BJ (cell line): ENCODE results near the gene BRD2. TPM values are rescaled to one million over a fixed set of nuclear protein-coding genes. Genes with fewer than 3 reads are reported as not detected.
A peak's percentile ranks its signal among the peaks of the same experiment; 100 is the strongest.

Experiments used
- CTCF ChIA-PET: fragments of 350-600 bp; formaldehyde crosslinking; extraction: SDS; loops from one replicate; lab custom pipeline; 2021; ENCODE audit warnings: antibody characterized with exemption, inconsistent platforms; lab: Yijun Ruan, JAX
- POLR2A ChIA-PET: fragments of 300-600 bp; sonication (Branson Sonifier 250); formaldehyde crosslinking; extraction: SDS; loops from one replicate; lab custom pipeline; 2021; ENCODE audit warnings: antibody characterized with exemption; lab: Charles Lee
- DNase-seq: peaks from one replicate; pipeline ENCODE4 v3.0.0-alpha.2; 2011; ENCODE audit warnings: low read depth
- H3K27me3 ChIP-seq: 2 replicates; pipeline ENCODE4 v1.6.0; 2011; ENCODE audit warnings: low read length; ENCODE audit not compliant: control insufficient read depth, insufficient read depth
- H3K36me3 ChIP-seq: 2 replicates; pipeline ENCODE4 v1.5.1; 2011; ENCODE audit warnings: low read length; ENCODE audit not compliant: control insufficient read depth, insufficient read depth
- H3K4me3 ChIP-seq: 2 replicates; pipeline ENCODE4 v1.5.1; 2011; ENCODE audit warnings: low read depth, mild to moderate bottlenecking, control low read depth, low read length
- CTCF ChIP-seq: IDR thresholded peaks from 2 replicates; pipeline ENCODE4 v1.5.1; 2011; ENCODE audit warnings: low read depth, mild to moderate bottlenecking, control low read depth, inconsistent platforms, low read length, moderate library complexity; ENCODE audit not compliant: insufficient read depth
- polyA plus RNA-seq: library from polyadenylated mRNA; depleted of rRNA; stranded (reverse); fragments of >200 nt; gene quantifications from 2 replicates; pipeline ENCODE4 v1.2.3, GENCODE V29; 2011

The BRD2 gene
- polyA plus RNA-seq, 1 experiment = 128 TPM

- ChIA-PET POLR2A (no interaction called here), CTCF (interaction anchor here (1.2 to 4.7 kb wide), 10 partner anchors 12 to 129 kb away, joined by 3 to 61 read pairs (median 8); partner anchors contain the start of genes HLA-DMA and TAP2)
- peak; percentile 56 for TF ChIP-seq CTCF
- H3K4me3 ChIP-seq = peak overlapping the region; percentile 74
- no peak for DNase-seq
- H3K36me3 ChIP-seq = peaks cover 2% of the 10 kb centered on the region; the same call in 1 of the 2 replicates
- no peaks in the 10 kb centered on the region for H3K27me3 ChIP-seq
Observed at GRCh38 chr6:32967151-32968091, 973 bp upstream of the BRD2 start.

GRCh38 chr6:32968867-32969684 is 682 bp downstream of the BRD2 start:
- Histone ChIP-seq H3K36me3 (peaks cover 10% of the 10 kb centered on the region), H3K4me3 (peak overlapping the region; percentile 74), H3K27me3 (no peaks in the 10 kb centered on the region)
- TF ChIP-seq CTCF = peak; percentile 25; the same call in 1 of the 2 replicates
- CTCF ChIA-PET = interaction anchor here (0.6 to 4.7 kb wide), 5 partner anchors 14 to 1721 kb away, joined by 3 to 61 read pairs (median 4); partner anchors contain the start of genes HLA-DMA and TAP2
- POLR2A ChIA-PET = interaction anchor here (0.6 kb wide), 1 partner anchor 239 kb away, joined by 20 read pairs; the partner anchor contains the start of gene RING1
- no peak for DNase-seq

DNA sequence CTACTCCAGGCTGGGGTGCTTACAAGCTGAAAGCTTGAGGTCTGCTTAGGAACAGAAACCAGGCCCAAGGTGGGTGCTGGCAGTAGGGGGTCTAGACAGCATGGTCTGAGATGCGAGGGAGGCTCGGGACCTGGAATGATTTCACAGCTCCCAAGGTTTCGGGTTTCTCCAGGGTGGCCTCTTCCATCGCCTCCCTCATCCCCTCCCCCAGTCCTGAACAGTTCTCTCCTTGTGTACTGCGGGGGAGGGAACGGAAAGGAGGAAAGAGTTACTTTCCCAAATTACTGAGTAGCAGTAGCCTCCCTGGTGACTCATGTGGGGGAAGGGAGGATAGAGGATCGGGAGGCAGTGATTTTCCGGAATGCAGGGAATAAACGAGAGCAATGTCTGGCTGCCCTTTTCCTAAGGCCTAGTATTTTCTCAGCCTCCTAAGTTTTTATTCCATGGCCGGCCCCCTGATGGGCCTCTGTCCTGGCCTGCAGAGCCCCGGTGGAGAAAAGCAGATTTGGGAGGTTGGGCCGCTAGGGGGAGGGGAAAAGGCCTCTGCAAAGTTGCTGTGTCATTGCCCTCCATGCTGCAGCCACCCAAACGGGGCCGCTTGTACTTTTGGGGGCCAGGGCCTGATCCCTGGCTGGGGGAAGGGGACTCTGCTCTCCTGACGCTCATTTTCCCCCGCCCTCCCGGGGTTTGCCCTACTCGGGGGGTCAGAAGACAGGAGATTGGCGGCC is 1.5 kb downstream of the BRD2 start:
- no peaks in the 10 kb centered on the region for H3K27me3 ChIP-seq
- DNase-seq = peak; percentile 77
- H3K4me3 ChIP-seq = peak overlapping the region; percentile 74
- ChIA-PET CTCF (interaction anchor here (0.6 to 4.7 kb wide), 6 partner anchors 14 to 1721 kb away, joined by 3 to 61 read pairs (median 6); partner anchors contain the start of genes HLA-DMA and TAP2), POLR2A (interaction anchor here (0.6 to 1.6 kb wide), 2 partner anchors 116 to 238 kb away, joined by 8 to 20 read pairs; partner anchors contain the start of genes PSMB9, RING1 and TAP1)
- peak; percentile 15; the same call in 1 of the 2 replicates for TF ChIP-seq CTCF
- peaks cover 16% of the 10 kb centered on the region for H3K36me3 ChIP-seq

- Histone ChIP-seq H3K4me3 (peak overlapping the region; percentile 74), H3K27me3 (no peaks in the 10 kb centered on the region), H3K36me3 (peaks cover 17% of the 10 kb centered on the region)
- ChIA-PET CTCF (interaction anchor here (0.9 to 4.4 kb wide), 6 partner anchors 14 to 132 kb away, joined by 3 to 42 read pairs (median 8); partner anchors contain the start of genes HLA-DMA and TAP2), POLR2A (interaction anchor here (1.5 to 2.0 kb wide), 3 partner anchors 13 to 117 kb away, joined by 8 to 21 read pairs (median 17); partner anchors contain the start of genes PSMB9 and TAP1)
- no peak; the same call in 1 of the 2 replicates for TF ChIP-seq CTCF
- no peak for DNase-seq
Observed at GRCh38 chr6:32970413-32971241, 2.2 kb downstream of the BRD2 start.
